Measurements from ENCODE around the gene MSRB3. TPM values are rescaled to one million over a fixed set of nuclear protein-coding genes. Genes with fewer than 3 reads are reported as not detected.
A peak's percentile ranks its signal among the peaks of the same experiment; 100 is the strongest.
"Not testable (repeated sequence)": the region's sequence is repeated elsewhere in the genome, so short reads cannot be mapped to it uniquely, and the experiment has no call there.

The MSRB3 gene
- total and polyA plus RNA-seq, 2 experiments from 2014 or later = 0.95 to 1.7 TPM

GRCh38 chr12:65311260-65311659, 32.8 kb downstream of the MSRB3 start (continued):
- TF ChIP-seq ZNF462 (CRISPR knock-in tag; IDR thresholded peaks at IDR 0.05) = no peak

GRCh38 chr12:65313719-65314317, 35.3 kb downstream of the MSRB3 start:
- Mint-ChIP-seq H3K36me3 (ENCODE audit: low read depth) (no peaks in the 10 kb centered on the region), H3K9me3 (no peaks in the 10 kb centered on the region), H3K27me3 (ENCODE audit: insufficient read depth, low read depth, poor library complexity) (no peaks in the 10 kb centered on the region), H3K4me3 (no peak overlapping the region), H3K4me1 (peaks cover 14% of the 10 kb centered on the region), H3K27ac (no peak overlapping the region)
- no peaks in the 10 kb centered on the region for H3K27me3 ChIP-seq (ENCODE audit: insufficient read depth)
- TF ChIP-seq CTCF (conservative IDR thresholded peaks at IDR 0.05; ENCODE audit: low read depth in 2 of 2) = peak in 1 of 2 experiments; percentile 61; a peak in 3 of 4 replicates
- TF ChIP-seq POLR2AphosphoS5 (IDR thresholded peaks at IDR 0.05; ENCODE audit: low read depth) = no peak
- no peaks in the 10 kb centered on the region for H3K9me2 ChIP-seq (ENCODE audit: insufficient read depth)
- ATAC-seq (no peak), DNase-seq (ENCODE audit: low spot score) (peak; percentile 23)
- H2AFZ ChIP-seq = no peak overlapping the region
- no peak overlapping the region for H3K4me2 ChIP-seq
- H3K27ac ChIP-seq (ENCODE audit: low read depth) = no peak overlapping the region
- H3F3A ChIP-seq (replicated peaks; ENCODE audit: low read depth) = no peaks in the 10 kb centered on the region
- no peak overlapping the region for H3K4me3 ChIP-seq
- no peaks in the 10 kb centered on the region for H3K36me3 ChIP-seq (ENCODE audit: insufficient read depth)
- peaks cover 13% of the 10 kb centered on the region for H3K4me1 ChIP-seq (ENCODE audit: insufficient read depth)
- H3K79me2 ChIP-seq (replicated peaks; ENCODE audit: insufficient read depth) = no peaks in the 10 kb centered on the region
- H4K20me1 ChIP-seq (replicated peaks; ENCODE audit: insufficient read depth) = no peaks in the 10 kb centered on the region

DNA sequence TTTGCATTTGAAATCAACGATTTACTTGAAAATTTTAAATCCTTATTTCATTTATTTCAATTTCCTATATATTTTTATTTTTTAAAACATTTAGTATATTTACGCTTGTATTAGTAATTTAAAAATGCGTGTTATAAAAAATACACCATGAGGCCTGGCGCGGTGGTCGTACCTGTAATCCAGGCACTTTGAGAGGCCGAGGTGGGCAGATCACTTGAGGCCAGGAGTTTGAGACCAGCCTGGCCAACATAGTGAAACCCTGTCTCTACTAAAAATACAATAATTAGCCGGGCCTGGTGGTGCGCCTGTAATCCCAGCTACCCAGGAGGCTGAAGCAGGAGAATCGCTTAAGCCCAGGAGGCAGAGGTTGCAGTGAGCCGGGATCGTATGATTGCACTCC, 36.8 kb downstream of the MSRB3 start:
- not testable (repeated sequence) for H3K4me3 ChIP-seq; H3K9me2 ChIP-seq (ENCODE audit: insufficient read depth); H3K9me3 Mint-ChIP-seq; H3K27ac Mint-ChIP-seq; H3K4me2 ChIP-seq; H3F3A ChIP-seq (replicated peaks; ENCODE audit: low read depth); H3K4me3 Mint-ChIP-seq; H2AFZ ChIP-seq; H3K27me3 Mint-ChIP-seq (ENCODE audit: insufficient read depth, low read depth, poor library complexity); H3K27me3 ChIP-seq (ENCODE audit: insufficient read depth); H3K79me2 ChIP-seq (replicated peaks; ENCODE audit: insufficient read depth); DNase-seq (ENCODE audit: low spot score); H4K20me1 ChIP-seq (replicated peaks; ENCODE audit: insufficient read depth); H3K36me3 ChIP-seq (ENCODE audit: insufficient read depth); H3K36me3 Mint-ChIP-seq (ENCODE audit: low read depth); H3K27ac ChIP-seq (ENCODE audit: low read depth); ATAC-seq
- peaks cover 21% of the 10 kb centered on the region for H3K4me1 Mint-ChIP-seq
- peaks cover 24% of the 10 kb centered on the region for H3K4me1 ChIP-seq (ENCODE audit: insufficient read depth)
